Measurements from ENCODE around the gene RASAL1. TPM values are rescaled to one million over a fixed set of nuclear protein-coding genes. Genes with fewer than 3 reads are reported as not detected.

RASAL1 gene
- total RNA-seq, 1 experiment from 2014 or later, result 14.9 TPM

- intact Hi-C loops (cut with micrococcal nuclease; ENCODE audit: unreplicated experiment), result no loop called here
These were observed 48.7 kb upstream of the RASAL1 start for GRCh38 chr12:113184098-113184899.

GRCh38 chr12:113183030-113183589, 47.5 kb upstream of the RASAL1 start:
- no peak overlapping the region; the same call in 1 of the 2 replicates for H3K4me3 ChIP-seq

More at GRCh38 chr12:113184098-113184899, 48.7 kb upstream of the RASAL1 start:
- Histone ChIP-seq H3F3A (ENCODE audit: insufficient read depth, low read depth) (peaks cover 30% of the 10 kb centered on the region), H3K9me2 (ENCODE audit: insufficient read depth) (no peaks in the 10 kb centered on the region), H3K9me3 (ENCODE audit: insufficient read depth, low read depth) (no peaks in the 10 kb centered on the region), H2AFZ (peak overlapping the region; percentile 90), H3K79me2 (ENCODE audit: low read depth) (peaks cover 57% of the 10 kb centered on the region), H3K27ac (peak overlapping the region; percentile 89), H3K4me1 (replicated peaks; ENCODE audit: insufficient read depth) (peaks cover 15% of the 10 kb centered on the region), H4K20me1 (ENCODE audit: insufficient read depth) (peaks cover 31% of the 10 kb centered on the region), H3K36me3 (ENCODE audit: low read depth) (peaks cover 17% of the 10 kb centered on the region; the same call in 1 of the 2 replicates), H3K27me3 (ENCODE audit: insufficient read depth, low read depth) (no peaks in the 10 kb centered on the region), H3K4me3 (peak overlapping the region; percentile 80), H3K4me2 (peak overlapping the region; percentile 91)
- DNase-seq, result no peak
- BruUV-seq (replicated peaks), result TSS peak; percentile 55
- TF ChIP-seq CTCF (conservative IDR thresholded peaks at IDR 0.05), result no peak
- TF ChIP-seq EZH2 (IDR thresholded peaks at IDR 0.05; ENCODE audit: low read depth), result no peak
- CTCF ChIA-PET, result no interaction called here
- POLR2A ChIA-PET (ENCODE audit: unreplicated experiment), result interaction anchor here (0.5 to 0.7 kb wide), 3 partner anchors 57 to 192 kb away, joined by 3 read pairs; no protein-coding TSS in a partner anchor

More at GRCh38 chr12:113183030-113183589, 47.5 kb upstream of the RASAL1 start:
- BruUV-seq (replicated peaks), result no TSS peak
- TF ChIP-seq CTCF (conservative IDR thresholded peaks at IDR 0.05), result no peak
- TF ChIP-seq EZH2 (IDR thresholded peaks at IDR 0.05; ENCODE audit: low read depth), result no peak
- DNase-seq, result no peak
- Histone ChIP-seq H3F3A (ENCODE audit: insufficient read depth, low read depth) (peaks cover 24% of the 10 kb centered on the region; the same call in 1 of the 2 replicates), H3K4me2 (peak overlapping the region; percentile 91), H2AFZ (no peak overlapping the region), H3K27me3 (ENCODE audit: insufficient read depth, low read depth) (no peaks in the 10 kb centered on the region), H3K79me2 (ENCODE audit: low read depth) (peaks cover 57% of the 10 kb centered on the region), H3K4me1 (replicated peaks; ENCODE audit: insufficient read depth) (peaks cover 15% of the 10 kb centered on the region), H3K9me3 (ENCODE audit: insufficient read depth, low read depth) (no peaks in the 10 kb centered on the region), H3K36me3 (ENCODE audit: low read depth) (peaks cover 25% of the 10 kb centered on the region), H4K20me1 (ENCODE audit: insufficient read depth) (peaks cover 31% of the 10 kb centered on the region), H3K27ac (no peak overlapping the region), H3K9me2 (ENCODE audit: insufficient read depth) (no peaks in the 10 kb centered on the region)
- ChIA-PET POLR2A (ENCODE audit: unreplicated experiment) (interaction anchor here (0.7 kb wide), 1 partner anchor 143 kb away, joined by 3 read pairs; no protein-coding TSS in a partner anchor), CTCF (no interaction called here)
- intact Hi-C loops (cut with micrococcal nuclease; ENCODE audit: unreplicated experiment), result no loop called here

Data from PC-9 (cell line).